Liver (tissue), 3 donors: ENCODE results near the gene RASSF8.

ENCODE experiments used
- FOXA1 ChIP-seq: IDR thresholded peaks from 2 replicates; pipeline ENCODE4 v1.6.1; 2016; ENCODE audit warnings: antibody characterized with exemption
- FOXA2 ChIP-seq: IDR thresholded peaks from 2 replicates; pipeline ENCODE4 v1.6.1; 2016; ENCODE audit warnings: antibody characterized with exemption
- JUND ChIP-seq, 2 donors: IDR thresholded peaks; 2 replicates each; pipeline ENCODE4 v1.6.1; 2016; ENCODE audit warnings: antibody characterized with exemption in 2 of 2
- NR2F2 ChIP-seq: IDR thresholded peaks from 2 replicates; pipeline ENCODE4 v1.6.1; 2016; ENCODE audit warnings: antibody characterized with exemption
- SP1 ChIP-seq: IDR thresholded peaks from 2 replicates; pipeline ENCODE4 v1.6.1; 2018; ENCODE audit warnings: antibody characterized with exemption, mild to moderate bottlenecking
- TF ChIP-seq, protein P1 (sequence below): IDR thresholded peaks from 2 replicates; pipeline ENCODE4 v1.6.1; 2016; ENCODE audit warnings: antibody characterized with exemption
- TF ChIP-seq, protein P2 (sequence below): IDR thresholded peaks from 2 replicates; pipeline ENCODE4 v1.6.1; 2016; ENCODE audit warnings: antibody characterized with exemption
- TF ChIP-seq, protein P3 (sequence below): fragments of 150-350 bp; IDR thresholded peaks from 2 replicates; pipeline ENCODE4 v1.5.1; 2017; ENCODE audit warnings: improper control_type of control experiment, low read depth, low read length; ENCODE audit not compliant: missing input control
- TF ChIP-seq, protein P4 (sequence below): IDR thresholded peaks from 2 replicates; pipeline ENCODE4 v1.6.1; 2016; ENCODE audit warnings: antibody characterized with exemption, mild to moderate bottlenecking
- TF ChIP-seq, protein P5 (sequence below): IDR thresholded peaks from 2 replicates; pipeline ENCODE4 v1.6.1; 2016; ENCODE audit warnings: antibody characterized with exemption
- donor health status: healthy.
- donor health status: healthy.

DNA sequence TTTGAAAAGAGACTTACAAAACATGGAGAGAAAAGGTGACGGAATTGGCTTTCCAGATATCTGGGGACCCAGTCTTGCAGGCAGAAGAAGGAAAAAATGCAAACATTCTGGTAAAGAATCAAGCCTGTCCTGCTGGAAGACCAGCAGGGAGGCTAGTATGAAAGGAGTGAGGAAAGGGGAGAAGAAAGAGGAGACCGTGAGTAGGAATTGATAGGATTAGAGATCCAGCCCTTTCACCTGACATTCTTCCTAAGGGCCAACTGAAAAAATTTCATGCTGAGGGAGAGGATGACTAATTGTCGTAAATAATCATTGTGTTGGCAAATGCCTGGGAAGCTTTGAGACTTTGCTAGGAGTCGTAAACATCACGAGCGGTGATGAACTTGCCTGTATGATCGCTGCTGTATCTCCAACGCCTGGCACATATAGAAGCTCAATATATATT, 154.2 kb downstream of the RASSF8 start:
- TF ChIP-seq, protein P1, sequence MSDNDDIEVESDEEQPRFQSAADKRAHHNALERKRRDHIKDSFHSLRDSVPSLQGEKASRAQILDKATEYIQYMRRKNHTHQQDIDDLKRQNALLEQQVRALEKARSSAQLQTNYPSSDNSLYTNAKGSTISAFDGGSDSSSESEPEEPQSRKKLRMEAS, result no peak
- TF ChIP-seq, protein P2, sequence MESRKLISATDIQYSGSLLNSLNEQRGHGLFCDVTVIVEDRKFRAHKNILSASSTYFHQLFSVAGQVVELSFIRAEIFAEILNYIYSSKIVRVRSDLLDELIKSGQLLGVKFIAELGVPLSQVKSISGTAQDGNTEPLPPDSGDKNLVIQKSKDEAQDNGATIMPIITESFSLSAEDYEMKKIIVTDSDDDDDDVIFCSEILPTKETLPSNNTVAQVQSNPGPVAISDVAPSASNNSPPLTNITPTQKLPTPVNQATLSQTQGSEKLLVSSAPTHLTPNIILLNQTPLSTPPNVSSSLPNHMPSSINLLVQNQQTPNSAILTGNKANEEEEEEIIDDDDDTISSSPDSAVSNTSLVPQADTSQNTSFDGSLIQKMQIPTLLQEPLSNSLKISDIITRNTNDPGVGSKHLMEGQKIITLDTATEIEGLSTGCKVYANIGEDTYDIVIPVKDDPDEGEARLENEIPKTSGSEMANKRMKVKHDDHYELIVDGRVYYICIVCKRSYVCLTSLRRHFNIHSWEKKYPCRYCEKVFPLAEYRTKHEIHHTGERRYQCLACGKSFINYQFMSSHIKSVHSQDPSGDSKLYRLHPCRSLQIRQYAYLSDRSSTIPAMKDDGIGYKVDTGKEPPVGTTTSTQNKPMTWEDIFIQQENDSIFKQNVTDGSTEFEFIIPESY, result no peak
- TF ChIP-seq, protein P3, sequence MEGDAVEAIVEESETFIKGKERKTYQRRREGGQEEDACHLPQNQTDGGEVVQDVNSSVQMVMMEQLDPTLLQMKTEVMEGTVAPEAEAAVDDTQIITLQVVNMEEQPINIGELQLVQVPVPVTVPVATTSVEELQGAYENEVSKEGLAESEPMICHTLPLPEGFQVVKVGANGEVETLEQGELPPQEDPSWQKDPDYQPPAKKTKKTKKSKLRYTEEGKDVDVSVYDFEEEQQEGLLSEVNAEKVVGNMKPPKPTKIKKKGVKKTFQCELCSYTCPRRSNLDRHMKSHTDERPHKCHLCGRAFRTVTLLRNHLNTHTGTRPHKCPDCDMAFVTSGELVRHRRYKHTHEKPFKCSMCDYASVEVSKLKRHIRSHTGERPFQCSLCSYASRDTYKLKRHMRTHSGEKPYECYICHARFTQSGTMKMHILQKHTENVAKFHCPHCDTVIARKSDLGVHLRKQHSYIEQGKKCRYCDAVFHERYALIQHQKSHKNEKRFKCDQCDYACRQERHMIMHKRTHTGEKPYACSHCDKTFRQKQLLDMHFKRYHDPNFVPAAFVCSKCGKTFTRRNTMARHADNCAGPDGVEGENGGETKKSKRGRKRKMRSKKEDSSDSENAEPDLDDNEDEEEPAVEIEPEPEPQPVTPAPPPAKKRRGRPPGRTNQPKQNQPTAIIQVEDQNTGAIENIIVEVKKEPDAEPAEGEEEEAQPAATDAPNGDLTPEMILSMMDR, result no peak
- TF ChIP-seq JUND (IDR thresholded peaks at IDR 0.05) (no peak), NR2F2 (no peak), SP1 (no peak), FOXA1 (no peak), FOXA2 (no peak)
- TF ChIP-seq, protein P4, sequence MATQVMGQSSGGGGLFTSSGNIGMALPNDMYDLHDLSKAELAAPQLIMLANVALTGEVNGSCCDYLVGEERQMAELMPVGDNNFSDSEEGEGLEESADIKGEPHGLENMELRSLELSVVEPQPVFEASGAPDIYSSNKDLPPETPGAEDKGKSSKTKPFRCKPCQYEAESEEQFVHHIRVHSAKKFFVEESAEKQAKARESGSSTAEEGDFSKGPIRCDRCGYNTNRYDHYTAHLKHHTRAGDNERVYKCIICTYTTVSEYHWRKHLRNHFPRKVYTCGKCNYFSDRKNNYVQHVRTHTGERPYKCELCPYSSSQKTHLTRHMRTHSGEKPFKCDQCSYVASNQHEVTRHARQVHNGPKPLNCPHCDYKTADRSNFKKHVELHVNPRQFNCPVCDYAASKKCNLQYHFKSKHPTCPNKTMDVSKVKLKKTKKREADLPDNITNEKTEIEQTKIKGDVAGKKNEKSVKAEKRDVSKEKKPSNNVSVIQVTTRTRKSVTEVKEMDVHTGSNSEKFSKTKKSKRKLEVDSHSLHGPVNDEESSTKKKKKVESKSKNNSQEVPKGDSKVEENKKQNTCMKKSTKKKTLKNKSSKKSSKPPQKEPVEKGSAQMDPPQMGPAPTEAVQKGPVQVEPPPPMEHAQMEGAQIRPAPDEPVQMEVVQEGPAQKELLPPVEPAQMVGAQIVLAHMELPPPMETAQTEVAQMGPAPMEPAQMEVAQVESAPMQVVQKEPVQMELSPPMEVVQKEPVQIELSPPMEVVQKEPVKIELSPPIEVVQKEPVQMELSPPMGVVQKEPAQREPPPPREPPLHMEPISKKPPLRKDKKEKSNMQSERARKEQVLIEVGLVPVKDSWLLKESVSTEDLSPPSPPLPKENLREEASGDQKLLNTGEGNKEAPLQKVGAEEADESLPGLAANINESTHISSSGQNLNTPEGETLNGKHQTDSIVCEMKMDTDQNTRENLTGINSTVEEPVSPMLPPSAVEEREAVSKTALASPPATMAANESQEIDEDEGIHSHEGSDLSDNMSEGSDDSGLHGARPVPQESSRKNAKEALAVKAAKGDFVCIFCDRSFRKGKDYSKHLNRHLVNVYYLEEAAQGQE, result no peak
- TF ChIP-seq, protein P5, sequence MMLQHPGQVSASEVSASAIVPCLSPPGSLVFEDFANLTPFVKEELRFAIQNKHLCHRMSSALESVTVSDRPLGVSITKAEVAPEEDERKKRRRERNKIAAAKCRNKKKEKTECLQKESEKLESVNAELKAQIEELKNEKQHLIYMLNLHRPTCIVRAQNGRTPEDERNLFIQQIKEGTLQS, result no peak
